Caco-2 (cell line): ENCODE measurements around the gene HPS1. TPM values are rescaled to one million over a fixed set of nuclear protein-coding genes. Genes with fewer than 3 reads are reported as not detected.

Source experiments
- BruUV-seq: library from RNA; stranded (reverse); fragments of 400-500 nt; replicated peaks from 2 replicates; lab custom pipeline; 2021; lab: Mats Ljungman, UMichigan
- CTCF ChIA-PET: fragments of 300-600 bp; sonication (Branson Sonifier 250); formaldehyde crosslinking; loops from one replicate; lab custom pipeline; 2022; ENCODE audit warnings: antibody characterized with exemption; lab: Charles Lee
- POLR2A ChIA-PET: fragments of 300-600 bp; sonication (Branson Sonifier 250); formaldehyde crosslinking; loops from one replicate; lab custom pipeline; 2022; ENCODE audit warnings: antibody characterized with exemption; lab: Charles Lee
- DNase-seq, 2 experiments: peaks; one replicate each; pipeline versions ENCODE4 v3.0.0 to v3.0.0-alpha.2; 2020 to 2022
- H3K27me3 ChIP-seq: replicated peaks from 2 replicates; pipeline ENCODE4 v1.6.0; 2011; ENCODE audit warnings: low read length; ENCODE audit not compliant: control insufficient read depth, insufficient read depth
- H3K36me3 ChIP-seq: 2 replicates; pipeline ENCODE4 v1.5.1; 2011; ENCODE audit warnings: low read length; ENCODE audit not compliant: control insufficient read depth, insufficient read depth
- H3K4me1 ChIP-seq: fragments of 250-450 bp; sonication (Bioruptor Pico); 2 replicates; pipeline ENCODE4 v1.5.1; 2020; ENCODE audit warnings: mild to moderate bottlenecking
- H3K4me3 ChIP-seq: 2 replicates; pipeline ENCODE4 v1.5.1; 2011; ENCODE audit warnings: low read depth, mild to moderate bottlenecking, control low read depth, low read length
- H3K9me3 ChIP-seq: fragments of 250-450 bp; sonication (Bioruptor Pico); 2 replicates; pipeline ENCODE4 v1.5.1; 2020; ENCODE audit warnings: mild to moderate bottlenecking, moderate library complexity
- H3K27ac Mint-ChIP-seq: one replicate; pipeline ENCODE4 v1.8.0; 2022; ENCODE audit warnings: mixed read lengths; ENCODE audit not compliant: unreplicated experiment
- H3K27me3 Mint-ChIP-seq: one replicate; pipeline ENCODE4 v1.8.0; 2022; ENCODE audit warnings: mixed read lengths; ENCODE audit not compliant: insufficient read depth, unreplicated experiment
- H3K36me3 Mint-ChIP-seq: one replicate; pipeline ENCODE4 v1.8.0; 2022; ENCODE audit warnings: mild to moderate bottlenecking, mixed read lengths; ENCODE audit not compliant: insufficient read depth, unreplicated experiment
- H3K4me1 Mint-ChIP-seq: one replicate; pipeline ENCODE4 v1.8.0; 2022; ENCODE audit warnings: low read depth, mixed read lengths; ENCODE audit not compliant: unreplicated experiment
- H3K4me3 Mint-ChIP-seq: one replicate; pipeline ENCODE4 v1.8.0; 2022; ENCODE audit warnings: mild to moderate bottlenecking, moderate library complexity, mixed read lengths; ENCODE audit not compliant: unreplicated experiment
- H3K9me3 Mint-ChIP-seq: one replicate; pipeline ENCODE4 v1.8.0; 2022; ENCODE audit warnings: mixed read lengths; ENCODE audit not compliant: unreplicated experiment
- intact Hi-C: fragments of 100-400 bp; cut with micrococcal nuclease; formaldehyde crosslinking; loops from one replicate; pipeline ENCODE4 v1.10.0; 2022; ENCODE audit not compliant: unreplicated experiment
- total RNA-seq: library from RNA; stranded (reverse); gene quantifications from 2 replicates; pipeline ENCODE4 v1.2.3, GENCODE V29; 2022
- TF ChIP-seq, protein P1 (sequence below), 2 experiments: fragments of 200-600 bp in 1 of 2; IDR thresholded peaks; 1 replicate in 1 of 2; 2 replicates in 1 of 2; pipeline versions ENCODE4 v1.5.1 to v1.8.0; 2011 to 2022; ENCODE audit warnings: antibody characterized with exemption in 1 of 2, control low read depth in 1 of 2, inconsistent platforms in 1 of 2, low read depth in 1 of 2, low read length in 1 of 2, mild to moderate bottlenecking in 1 of 2, moderate library complexity in 1 of 2; ENCODE audit not compliant: insufficient read depth in 1 of 2, severe bottlenecking in 1 of 2, unreplicated experiment in 1 of 2

The HPS1 gene
- total RNA-seq, 1 experiment from 2014 or later: 51.9 TPM

DNA sequence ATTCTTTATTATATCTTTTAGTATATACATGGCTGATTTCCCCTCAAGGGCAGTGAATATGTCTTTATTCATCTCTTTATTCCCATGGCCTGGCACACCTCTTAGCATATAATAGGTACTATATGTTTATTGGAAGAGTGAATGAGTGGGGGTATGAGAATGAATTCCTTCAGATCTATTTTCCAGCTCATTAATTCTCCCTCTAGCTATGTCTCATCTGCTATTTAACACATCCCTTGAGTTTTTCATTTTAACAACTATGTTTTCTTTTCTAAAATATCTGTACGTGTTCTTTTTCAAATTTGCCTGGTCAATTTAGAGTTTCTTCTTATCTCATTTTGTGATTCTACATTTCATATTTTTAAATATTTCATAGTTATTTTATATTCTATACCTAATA, 14.4 kb downstream of the HPS1 start:
- Histone ChIP-seq H3K9me3 (no peaks in the 10 kb centered on the region), H3K27me3 (no peaks in the 10 kb centered on the region), H3K4me1 (no peaks in the 10 kb centered on the region), H3K4me3 (no peak overlapping the region), H3K36me3 (peaks cover 1% of the 10 kb centered on the region)
- TF ChIP-seq, protein P1, sequence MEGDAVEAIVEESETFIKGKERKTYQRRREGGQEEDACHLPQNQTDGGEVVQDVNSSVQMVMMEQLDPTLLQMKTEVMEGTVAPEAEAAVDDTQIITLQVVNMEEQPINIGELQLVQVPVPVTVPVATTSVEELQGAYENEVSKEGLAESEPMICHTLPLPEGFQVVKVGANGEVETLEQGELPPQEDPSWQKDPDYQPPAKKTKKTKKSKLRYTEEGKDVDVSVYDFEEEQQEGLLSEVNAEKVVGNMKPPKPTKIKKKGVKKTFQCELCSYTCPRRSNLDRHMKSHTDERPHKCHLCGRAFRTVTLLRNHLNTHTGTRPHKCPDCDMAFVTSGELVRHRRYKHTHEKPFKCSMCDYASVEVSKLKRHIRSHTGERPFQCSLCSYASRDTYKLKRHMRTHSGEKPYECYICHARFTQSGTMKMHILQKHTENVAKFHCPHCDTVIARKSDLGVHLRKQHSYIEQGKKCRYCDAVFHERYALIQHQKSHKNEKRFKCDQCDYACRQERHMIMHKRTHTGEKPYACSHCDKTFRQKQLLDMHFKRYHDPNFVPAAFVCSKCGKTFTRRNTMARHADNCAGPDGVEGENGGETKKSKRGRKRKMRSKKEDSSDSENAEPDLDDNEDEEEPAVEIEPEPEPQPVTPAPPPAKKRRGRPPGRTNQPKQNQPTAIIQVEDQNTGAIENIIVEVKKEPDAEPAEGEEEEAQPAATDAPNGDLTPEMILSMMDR (IDR thresholded peaks at IDR 0.05; ENCODE audit: insufficient read depth in 1 of 2, low read depth in 1 of 2, low read length in 1 of 2, severe bottlenecking in 1 of 2, unreplicated experiment in 1 of 2): no peak
- no peaks in the 10 kb centered on the region for H3K4me1 Mint-ChIP-seq
- H3K36me3 Mint-ChIP-seq: peaks cover 9% of the 10 kb centered on the region
- H3K27ac Mint-ChIP-seq: no peak overlapping the region
- no TSS peak for BruUV-seq
- ChIA-PET POLR2A (no interaction called here), CTCF (no interaction called here)
- no peak for DNase-seq
- intact Hi-C loops: no loop called here
- H3K4me3 Mint-ChIP-seq: no peak overlapping the region
- H3K9me3 Mint-ChIP-seq: no peaks in the 10 kb centered on the region
- H3K27me3 Mint-ChIP-seq: no peaks in the 10 kb centered on the region

DNA sequence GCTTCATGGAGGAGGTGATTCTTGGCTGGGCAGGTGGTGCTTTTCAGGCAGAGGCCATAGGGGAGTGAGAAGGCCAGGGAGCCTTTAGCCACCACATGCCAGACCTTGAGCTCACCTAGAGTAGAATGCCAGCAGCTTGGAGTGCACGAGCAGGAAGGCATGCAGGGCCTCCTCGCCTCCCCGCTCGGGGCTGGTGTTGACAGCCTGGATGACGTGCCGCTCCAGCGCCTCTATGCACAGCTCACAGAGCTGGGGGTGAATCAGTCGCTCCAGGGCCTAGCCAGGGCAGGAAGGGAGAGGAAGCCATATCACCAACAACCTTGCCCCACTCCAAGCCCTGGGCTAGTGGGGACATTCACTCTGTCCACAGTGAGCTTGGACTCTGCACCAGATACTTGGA, 15.7 kb downstream of the HPS1 start:
- Mint-ChIP-seq H3K27me3 (no peaks in the 10 kb centered on the region), H3K9me3 (no peaks in the 10 kb centered on the region), H3K4me3 (no peak overlapping the region), H3K4me1 (no peaks in the 10 kb centered on the region), H3K27ac (no peak overlapping the region), H3K36me3 (peaks cover 9% of the 10 kb centered on the region)
- ChIA-PET POLR2A (no interaction called here), CTCF (no interaction called here)
- no peaks in the 10 kb centered on the region for H3K9me3 ChIP-seq
- peaks cover 1% of the 10 kb centered on the region for H3K36me3 ChIP-seq
- H3K4me1 ChIP-seq: no peaks in the 10 kb centered on the region
- BruUV-seq: no TSS peak
- TF ChIP-seq, protein P1 (IDR thresholded peaks at IDR 0.05; ENCODE audit: insufficient read depth in 1 of 2, low read depth in 1 of 2, low read length in 1 of 2, severe bottlenecking in 1 of 2, unreplicated experiment in 1 of 2): no peak
- intact Hi-C loops: no loop called here
- no peak for DNase-seq
- no peaks in the 10 kb centered on the region for H3K27me3 ChIP-seq
- no peak overlapping the region for H3K4me3 ChIP-seq

DNA sequence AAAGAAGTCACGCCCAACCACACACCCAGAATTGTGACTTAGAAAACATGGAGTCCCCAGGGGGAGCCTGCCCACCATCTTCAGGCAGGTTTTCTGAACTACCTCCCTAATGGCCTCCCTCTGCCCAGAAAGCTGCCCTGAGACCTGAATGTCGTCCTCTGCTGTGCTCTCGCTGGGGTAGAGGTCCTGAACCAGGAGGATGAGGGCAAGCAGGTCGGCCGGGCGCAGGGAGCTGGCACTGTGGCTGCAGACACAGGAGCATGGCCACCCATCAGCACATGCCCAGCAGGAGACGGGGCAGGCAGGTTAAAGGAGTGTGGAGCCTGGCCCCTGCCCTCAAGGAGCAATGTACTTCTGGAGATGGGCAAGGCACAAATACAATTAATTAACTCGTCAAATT, 16.3 kb downstream of the HPS1 start:
- Mint-ChIP-seq H3K9me3 (no peaks in the 10 kb centered on the region), H3K4me1 (no peaks in the 10 kb centered on the region), H3K27me3 (no peaks in the 10 kb centered on the region), H3K36me3 (peaks cover 9% of the 10 kb centered on the region), H3K27ac (no peak overlapping the region), H3K4me3 (no peak overlapping the region)
- Histone ChIP-seq H3K4me1 (no peaks in the 10 kb centered on the region), H3K36me3 (peaks cover 1% of the 10 kb centered on the region), H3K9me3 (no peaks in the 10 kb centered on the region), H3K27me3 (no peaks in the 10 kb centered on the region), H3K4me3 (no peak overlapping the region)
- BruUV-seq: no TSS peak
- POLR2A ChIA-PET: no interaction called here
- no peak for DNase-seq
- intact Hi-C loops: no loop called here
- CTCF ChIA-PET: no interaction called here
- TF ChIP-seq, protein P1 (IDR thresholded peaks at IDR 0.05; ENCODE audit: insufficient read depth in 1 of 2, low read depth in 1 of 2, low read length in 1 of 2, severe bottlenecking in 1 of 2, unreplicated experiment in 1 of 2): no peak
